H9 (cell line): ENCODE results near the gene SAFB. TPM values are rescaled to one million over a fixed set of nuclear protein-coding genes. Genes with fewer than 3 reads are reported as not detected.

Experiments used
- DNase-seq: peaks from one replicate; pipeline ENCODE4 v3.0.0-alpha.2; 2017
- H2AFZ ChIP-seq: one replicate; pipeline ENCODE4 v1.6.1; 2013; ENCODE audit warnings: mild to moderate bottlenecking, low read length, control low read depth, moderate library complexity
- H2AK5ac ChIP-seq: 2 replicates; pipeline ENCODE4 v1.6.1; 2013; ENCODE audit warnings: low read length, control low read depth, mixed read lengths; ENCODE audit not compliant: insufficient read length
- H2BK120ac ChIP-seq: one replicate; pipeline ENCODE4 v1.6.1; 2013; ENCODE audit warnings: low read depth, mild to moderate bottlenecking, low read length, control low read depth, inconsistent platforms; ENCODE audit not compliant: poor library complexity, severe bottlenecking
- H2BK12ac ChIP-seq: 2 replicates; pipeline ENCODE4 v1.6.1; 2013; ENCODE audit warnings: low read length, control low read depth, mixed read lengths, low read depth; ENCODE audit not compliant: insufficient read length
- H2BK15ac ChIP-seq: 2 replicates; pipeline ENCODE4 v1.6.1; 2013; ENCODE audit warnings: low read depth, low read length, control low read depth
- H2BK20ac ChIP-seq: one replicate; pipeline ENCODE4 v1.6.1; 2013; ENCODE audit warnings: low read depth, mild to moderate bottlenecking, low read length, control low read depth, inconsistent platforms; ENCODE audit not compliant: poor library complexity, severe bottlenecking
- H2BK5ac ChIP-seq: 2 replicates; pipeline ENCODE4 v1.6.1; 2013; ENCODE audit warnings: low read length, control low read depth, mixed read lengths; ENCODE audit not compliant: insufficient read length
- H3K14ac ChIP-seq: 2 replicates; pipeline ENCODE4 v1.6.1; 2013; ENCODE audit warnings: low read length, control low read depth; ENCODE audit not compliant: insufficient read depth
- H3K18ac ChIP-seq: 2 replicates; pipeline ENCODE4 v1.6.1; 2013; ENCODE audit warnings: low read depth, mild to moderate bottlenecking, mixed read lengths, low read length, control low read depth; ENCODE audit not compliant: insufficient read length
- H3K23ac ChIP-seq: 2 replicates; pipeline ENCODE4 v1.6.1; 2013; ENCODE audit warnings: low read length, control low read depth, mixed read lengths, low read depth; ENCODE audit not compliant: insufficient read length
- H3K23me2 ChIP-seq: 2 replicates; pipeline ENCODE4 v1.6.1; 2013; ENCODE audit warnings: low read depth, mild to moderate bottlenecking, mixed read lengths, low read length, control low read depth; ENCODE audit not compliant: insufficient read length, poor library complexity, severe bottlenecking
- H3K27ac ChIP-seq: 2 replicates; pipeline ENCODE4 v1.5.1; 2013; ENCODE audit warnings: low read length, control low read depth, mixed read lengths, low read depth; ENCODE audit not compliant: insufficient read length
- H3K27me3 ChIP-seq: 2 replicates; pipeline ENCODE4 v1.6.1; 2013; ENCODE audit warnings: low read length, control low read depth, inconsistent platforms; ENCODE audit not compliant: insufficient read depth
- H3K4ac ChIP-seq: 2 replicates; pipeline ENCODE4 v1.6.1; 2013; ENCODE audit warnings: low read depth, mild to moderate bottlenecking, control low read depth, inconsistent platforms, low read length, moderate library complexity
- H3K4me1 ChIP-seq: 2 replicates; pipeline ENCODE4 v1.6.1; 2013; ENCODE audit warnings: low read length, control low read depth, inconsistent platforms; ENCODE audit not compliant: insufficient read depth
- H3K4me2 ChIP-seq: 2 replicates; pipeline ENCODE4 v1.6.1; 2013; ENCODE audit warnings: low read length, control low read depth, mixed read lengths; ENCODE audit not compliant: insufficient read length, insufficient read depth
- H3K56ac ChIP-seq: 2 replicates; pipeline ENCODE4 v1.6.1; 2013; ENCODE audit warnings: low read depth, mild to moderate bottlenecking, mixed read lengths, low read length, control low read depth; ENCODE audit not compliant: insufficient read length
- H3K79me1 ChIP-seq: 2 replicates; pipeline ENCODE4 v1.6.1; 2013; ENCODE audit warnings: low read depth, mild to moderate bottlenecking, moderate library complexity, low read length, control low read depth, inconsistent platforms; ENCODE audit not compliant: insufficient read depth, poor library complexity, severe bottlenecking
- H3K79me2 ChIP-seq: 2 replicates; pipeline ENCODE4 v1.6.1; 2013; ENCODE audit warnings: low read length, control low read depth, inconsistent platforms; ENCODE audit not compliant: insufficient read depth
- H3K9ac ChIP-seq: 2 replicates; pipeline ENCODE4 v1.6.1; 2013; ENCODE audit warnings: low read length, control low read depth, mixed read lengths; ENCODE audit not compliant: insufficient read length; ENCODE audit errors: extremely low read depth
- H3K9me3 ChIP-seq: one replicate; pipeline ENCODE4 v1.6.1; 2013; ENCODE audit warnings: low read depth, low read length, inconsistent platforms; ENCODE audit not compliant: control insufficient read depth
- H3T11ph ChIP-seq: one replicate; pipeline ENCODE4 v1.6.1; 2013; ENCODE audit warnings: mild to moderate bottlenecking, low read length, control low read depth, inconsistent platforms
- H4K20me1 ChIP-seq: one replicate; pipeline ENCODE4 v1.6.1; 2013; ENCODE audit not compliant: control insufficient read depth, insufficient read length, insufficient read depth
- H4K5ac ChIP-seq: 2 replicates; pipeline ENCODE4 v1.6.1; 2013; ENCODE audit warnings: low read depth, mild to moderate bottlenecking, mixed read lengths, low read length, control low read depth; ENCODE audit not compliant: insufficient read length
- H4K8ac ChIP-seq: replicated peaks from 2 replicates; pipeline ENCODE4 v1.6.1; 2013; ENCODE audit warnings: low read length, control low read depth, mixed read lengths, low read depth; ENCODE audit not compliant: insufficient read length
- H4K91ac ChIP-seq: 2 replicates; pipeline ENCODE4 v1.6.1; 2013; ENCODE audit warnings: low read depth, mild to moderate bottlenecking, moderate library complexity, mixed read lengths, low read length, control low read depth; ENCODE audit not compliant: insufficient read length
- H3K27ac Mint-ChIP-seq, 3 experiments: 2 replicates in 2 of 3; 3 replicates in 1 of 3; pipeline ENCODE4 v1.8.0; 2020 to 2021; ENCODE audit warnings: mixed read lengths in 3 of 3, mild to moderate bottlenecking in 1 of 3, moderate library complexity in 1 of 3
- H3K27me3 Mint-ChIP-seq: 2 replicates; pipeline ENCODE4 v1.8.0; 2021; ENCODE audit warnings: low read depth, mild to moderate bottlenecking, moderate library complexity, mixed read lengths
- H3K36me3 Mint-ChIP-seq, 3 experiments: 2 replicates in 2 of 3; 3 replicates in 1 of 3; pipeline ENCODE4 v1.8.0; 2020 to 2021; ENCODE audit warnings: low read depth in 3 of 3, mixed read lengths in 3 of 3; ENCODE audit not compliant: insufficient read depth in 1 of 3
- H3K4me1 Mint-ChIP-seq, 2 experiments: 2 replicates each; pipeline ENCODE4 v1.8.0; 2020; ENCODE audit warnings: mixed read lengths in 2 of 2
- H3K4me3 Mint-ChIP-seq, 2 experiments: 2 replicates in 1 of 2; 3 replicates in 1 of 2; pipeline ENCODE4 v1.8.0; 2020 to 2021; ENCODE audit warnings: mild to moderate bottlenecking in 2 of 2, mixed read lengths in 2 of 2, moderate library complexity in 1 of 2
- H3K9me3 Mint-ChIP-seq, 2 experiments: 2 replicates in 1 of 2; 3 replicates in 1 of 2; pipeline ENCODE4 v1.8.0; 2020; ENCODE audit warnings: mild to moderate bottlenecking in 2 of 2, mixed read lengths in 2 of 2, moderate library complexity in 1 of 2
- WGBS: extraction: QIAGEN DNeasy Blood & Tissue Kit; methylation state at CpG from one replicate; pipeline ENCODE4 v1.1.7; 2013; ENCODE audit warnings: missing lambda C conversion rate, low lambda C conversion rate, mixed read lengths; ENCODE audit not compliant: insufficient read length; ENCODE audit errors: extremely low coverage; 5-methylcytosine and 5-hydroxymethylcytosine counted together
- total RNA-seq: library from RNA; stranded (reverse); gene quantifications from 2 replicates; pipeline ENCODE4 v1.2.1, GENCODE V29; 2021
- TF ChIP-seq, protein P1 (sequence below): fragments of 200-600 bp; sonication (generic); conservative IDR thresholded peaks from 3 replicates; pipeline ENCODE4 v1.8.0; 2021; ENCODE audit warnings: antibody characterized with exemption, mild to moderate bottlenecking

Gene SAFB
- total RNA-seq, 1 experiment from 2014 or later = 110 TPM

DNA sequence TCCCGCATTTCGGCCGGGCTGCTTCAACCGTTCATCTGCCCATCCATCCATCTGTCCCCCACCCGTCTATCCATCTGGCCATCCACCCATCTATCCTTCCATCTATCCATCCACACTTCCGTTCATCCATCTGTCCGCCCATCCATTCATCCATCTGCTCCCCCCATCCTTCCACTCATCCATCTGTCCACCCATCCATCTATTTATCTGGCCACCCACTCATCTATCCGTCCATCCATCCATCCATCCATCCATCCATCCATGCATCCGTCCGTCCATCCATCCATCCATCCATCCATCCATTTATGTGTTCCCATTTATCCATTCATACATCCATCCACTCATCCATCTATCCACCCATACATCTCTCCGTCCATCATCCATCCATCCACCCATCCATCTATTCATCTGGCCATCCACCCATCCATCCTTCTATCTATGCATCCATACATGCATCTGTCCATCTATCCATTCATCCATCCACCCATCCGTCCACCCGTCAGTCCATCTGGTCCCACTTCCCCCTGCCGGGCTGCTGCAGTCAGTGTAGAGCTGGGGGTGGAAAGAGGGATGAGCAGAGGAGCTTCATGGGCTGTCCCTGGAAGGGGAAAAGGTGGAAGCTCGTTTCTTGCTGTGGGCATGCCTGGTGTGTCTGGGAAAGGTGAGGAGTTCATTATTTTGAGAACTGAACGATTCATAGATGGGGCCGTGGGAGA, 58.7 kb downstream of the SAFB start:
- H3K9me3 ChIP-seq = no peaks in the 10 kb centered on the region
- Mint-ChIP-seq H3K27me3 (peaks cover 9% of the 10 kb centered on the region), H3K36me3 (peaks cover 0 to under 1% (median 0%) of the 10 kb centered on the region in 3 experiments; a peak in 1 of 7 replicates), H3K4me1 (peaks cover 20 to 31% of the 10 kb centered on the region in 2 experiments), H3K9me3 (peaks cover 0 to 2% of the 10 kb centered on the region in 2 experiments; a peak in 2 of 5 replicates), H3K27ac (no peak overlapping the region), H3K4me3 (peak overlapping the region; percentile 79 to 92)
- H2BK120ac ChIP-seq = no peak overlapping the region
- TF ChIP-seq, protein P1, sequence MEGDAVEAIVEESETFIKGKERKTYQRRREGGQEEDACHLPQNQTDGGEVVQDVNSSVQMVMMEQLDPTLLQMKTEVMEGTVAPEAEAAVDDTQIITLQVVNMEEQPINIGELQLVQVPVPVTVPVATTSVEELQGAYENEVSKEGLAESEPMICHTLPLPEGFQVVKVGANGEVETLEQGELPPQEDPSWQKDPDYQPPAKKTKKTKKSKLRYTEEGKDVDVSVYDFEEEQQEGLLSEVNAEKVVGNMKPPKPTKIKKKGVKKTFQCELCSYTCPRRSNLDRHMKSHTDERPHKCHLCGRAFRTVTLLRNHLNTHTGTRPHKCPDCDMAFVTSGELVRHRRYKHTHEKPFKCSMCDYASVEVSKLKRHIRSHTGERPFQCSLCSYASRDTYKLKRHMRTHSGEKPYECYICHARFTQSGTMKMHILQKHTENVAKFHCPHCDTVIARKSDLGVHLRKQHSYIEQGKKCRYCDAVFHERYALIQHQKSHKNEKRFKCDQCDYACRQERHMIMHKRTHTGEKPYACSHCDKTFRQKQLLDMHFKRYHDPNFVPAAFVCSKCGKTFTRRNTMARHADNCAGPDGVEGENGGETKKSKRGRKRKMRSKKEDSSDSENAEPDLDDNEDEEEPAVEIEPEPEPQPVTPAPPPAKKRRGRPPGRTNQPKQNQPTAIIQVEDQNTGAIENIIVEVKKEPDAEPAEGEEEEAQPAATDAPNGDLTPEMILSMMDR = no peak
- no peaks in the 10 kb centered on the region for H4K20me1 ChIP-seq
- no peak overlapping the region for H2AFZ ChIP-seq
- no peak overlapping the region for H3K23ac ChIP-seq
- no peak overlapping the region for H2BK15ac ChIP-seq
- no peak overlapping the region for H3K18ac ChIP-seq
- H3K79me2 ChIP-seq = no peaks in the 10 kb centered on the region
- no peak for DNase-seq
- H3K56ac ChIP-seq = no peak overlapping the region
- H3K27ac ChIP-seq = no peak overlapping the region
- peak overlapping the region; percentile 22; the same call in 1 of the 2 replicates for H3K14ac ChIP-seq
- H3K27me3 ChIP-seq = no peaks in the 10 kb centered on the region
- H3K79me1 ChIP-seq = no peaks in the 10 kb centered on the region
- no peak overlapping the region for H2BK5ac ChIP-seq
- 100% methylated on average over 1 of the region's 17 CpGs for WGBS
- H2BK12ac ChIP-seq = no peak overlapping the region
- H4K8ac ChIP-seq = no peak overlapping the region
- no peak overlapping the region for H3T11ph ChIP-seq
- H2BK20ac ChIP-seq = no peak overlapping the region
- H3K4ac ChIP-seq = no peak overlapping the region
- no peak overlapping the region for H4K91ac ChIP-seq
- H3K23me2 ChIP-seq = peaks cover 14% of the 10 kb centered on the region
- H3K9ac ChIP-seq = peak overlapping the region; percentile 1
- H4K5ac ChIP-seq = no peak overlapping the region
- no peaks in the 10 kb centered on the region; the same call in 1 of the 2 replicates for H3K4me1 ChIP-seq
- no peak overlapping the region for H2AK5ac ChIP-seq
- peak overlapping the region; percentile 69 for H3K4me2 ChIP-seq
